ENCODE measurements around the gene GNAS.
"Not testable (repeated sequence)": the region's sequence is repeated elsewhere in the genome, so short reads cannot be mapped to it uniquely, and the experiment has no call there.

GNAS gene

GRCh38 chr20:58828804-58829203 is 23.7 kb upstream of the GNAS start:
- not testable (repeated sequence) for DNase-seq

GRCh38 chr20:58829531-58829941 is 23.0 kb upstream of the GNAS start:
- no peak for DNase-seq

DNA sequence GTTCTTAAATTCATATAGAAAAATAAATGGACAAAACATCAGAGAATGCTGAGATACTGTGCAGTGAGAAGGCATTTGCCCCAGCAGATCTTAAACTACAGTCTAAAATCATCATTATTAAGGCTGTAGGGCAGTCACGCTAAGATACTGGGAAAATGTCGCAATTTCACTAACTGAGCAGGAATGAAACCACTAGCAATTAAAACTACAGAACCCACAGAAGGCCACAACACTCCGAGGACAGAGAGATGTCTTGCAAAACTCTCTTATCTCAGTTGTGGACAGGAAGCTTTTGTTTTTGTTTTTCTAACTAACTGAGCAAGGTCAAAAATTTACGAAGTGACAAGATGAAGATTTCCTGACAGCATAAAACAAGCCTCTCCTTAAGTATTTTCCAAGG is 20.1 kb upstream of the GNAS start:
- no peak for DNase-seq

GRCh38 chr20:58833921-58834320 is 18.6 kb upstream of the GNAS start:
- DNase-seq: no peak

DNA sequence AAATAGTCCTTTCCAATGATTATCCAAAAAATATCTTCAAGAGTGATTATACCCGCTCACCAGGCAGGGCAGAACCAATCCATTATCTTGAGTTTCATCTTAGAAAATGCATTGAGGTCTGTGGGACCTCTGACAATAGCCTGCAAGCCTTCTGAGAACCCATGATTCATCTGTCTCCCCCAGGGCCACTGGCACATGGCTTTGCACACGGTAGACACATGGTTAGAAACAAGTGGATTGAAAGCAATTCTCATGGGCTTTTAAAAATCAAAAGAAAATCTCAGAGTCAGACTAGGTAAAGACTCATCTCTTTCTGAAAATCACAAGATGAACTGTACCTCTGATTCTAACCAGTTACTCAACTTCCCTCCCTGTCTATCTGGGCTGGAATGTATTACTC is 17.3 kb upstream of the GNAS start:
- no peak for DNase-seq

DNA sequence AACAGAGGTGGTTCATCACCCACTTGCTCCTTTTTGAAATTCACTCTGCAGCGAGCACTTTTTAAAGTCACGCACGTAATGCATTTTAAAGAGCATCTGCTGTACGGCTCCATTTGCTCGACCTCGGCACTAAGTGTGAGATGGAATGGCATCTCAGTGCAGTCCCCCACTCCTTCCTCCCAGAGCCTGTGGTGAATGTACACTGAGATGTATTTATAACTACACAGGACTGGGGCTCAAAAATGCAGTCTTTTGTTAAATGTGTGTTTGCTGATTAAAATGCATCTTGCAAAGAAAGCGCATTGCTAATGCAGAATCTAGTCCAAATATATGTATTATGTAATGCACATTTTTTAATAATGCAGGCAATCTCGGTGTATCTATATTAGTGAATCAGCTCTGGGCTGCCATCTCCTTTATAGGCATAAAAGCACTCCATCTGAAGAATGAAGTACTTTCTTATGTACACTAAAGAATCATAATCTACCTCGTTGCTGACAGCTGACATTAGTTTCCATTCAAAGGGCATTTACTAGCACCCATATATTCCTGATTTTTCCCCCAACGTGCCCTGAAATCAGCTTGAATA is 15.8 kb upstream of the GNAS start:
- no peak for DNase-seq

- no peak for DNase-seq
Measured at GRCh38 chr20:58837717-58838116, 14.8 kb upstream of the GNAS start.

GRCh38 chr20:58838174-58838573 is 14.3 kb upstream of the GNAS start:
- no peak for DNase-seq

DNA sequence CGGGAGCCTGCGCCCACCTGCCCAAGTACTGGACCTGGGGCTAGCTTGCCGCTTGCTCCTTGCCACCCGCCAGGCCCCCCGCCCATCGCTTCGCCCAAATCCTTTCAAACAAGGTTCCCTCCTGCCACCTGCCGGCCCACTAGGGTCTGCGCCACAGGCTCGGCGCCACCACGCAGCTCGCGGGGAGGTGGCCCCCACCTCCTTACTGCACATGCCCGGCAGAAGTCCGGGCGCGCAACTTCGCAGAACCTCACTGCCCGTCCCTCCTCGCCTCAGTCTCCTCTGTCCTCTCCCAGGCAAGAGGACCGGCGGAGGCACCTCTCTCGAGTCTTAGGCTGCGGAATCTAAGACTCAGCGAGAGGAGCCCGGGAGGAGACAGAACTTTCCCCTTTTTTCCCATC is 13.0 kb upstream of the GNAS start:
- peak; percentile 58 for DNase-seq

DNA sequence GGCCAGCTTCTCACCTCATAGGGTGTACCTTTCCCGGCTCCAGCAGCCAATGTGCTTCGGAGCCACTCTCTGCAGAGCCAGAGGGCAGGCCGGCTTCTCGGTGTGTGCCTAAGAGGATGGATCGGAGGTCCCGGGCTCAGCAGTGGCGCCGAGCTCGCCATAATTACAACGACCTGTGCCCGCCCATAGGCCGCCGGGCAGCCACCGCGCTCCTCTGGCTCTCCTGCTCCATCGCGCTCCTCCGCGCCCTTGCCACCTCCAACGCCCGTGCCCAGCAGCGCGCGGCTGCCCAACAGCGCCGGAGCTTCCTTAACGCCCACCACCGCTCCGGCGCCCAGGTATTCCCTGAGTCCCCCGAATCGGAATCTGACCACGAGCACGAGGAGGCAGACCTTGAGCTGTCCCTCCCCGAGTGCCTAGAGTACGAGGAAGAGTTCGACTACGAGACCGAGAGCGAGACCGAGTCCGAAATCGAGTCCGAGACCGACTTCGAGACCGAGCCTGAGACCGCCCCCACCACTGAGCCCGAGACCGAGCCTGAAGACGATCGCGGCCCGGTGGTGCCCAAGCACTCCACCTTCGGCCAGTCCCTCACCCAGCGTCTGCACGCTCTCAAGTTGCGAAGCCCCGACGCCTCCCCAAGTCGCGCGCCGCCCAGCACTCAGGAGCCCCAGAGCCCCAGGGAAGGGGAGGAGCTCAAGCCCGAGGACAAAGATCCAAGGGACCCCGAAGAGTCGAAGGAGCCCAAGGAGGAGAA is 12.3 kb upstream of the GNAS start:
- no peak for DNase-seq

- DNase-seq: no peak
Measured at GRCh38 chr20:58840816-58841538, 11.5 kb upstream of the GNAS start.

DNA sequence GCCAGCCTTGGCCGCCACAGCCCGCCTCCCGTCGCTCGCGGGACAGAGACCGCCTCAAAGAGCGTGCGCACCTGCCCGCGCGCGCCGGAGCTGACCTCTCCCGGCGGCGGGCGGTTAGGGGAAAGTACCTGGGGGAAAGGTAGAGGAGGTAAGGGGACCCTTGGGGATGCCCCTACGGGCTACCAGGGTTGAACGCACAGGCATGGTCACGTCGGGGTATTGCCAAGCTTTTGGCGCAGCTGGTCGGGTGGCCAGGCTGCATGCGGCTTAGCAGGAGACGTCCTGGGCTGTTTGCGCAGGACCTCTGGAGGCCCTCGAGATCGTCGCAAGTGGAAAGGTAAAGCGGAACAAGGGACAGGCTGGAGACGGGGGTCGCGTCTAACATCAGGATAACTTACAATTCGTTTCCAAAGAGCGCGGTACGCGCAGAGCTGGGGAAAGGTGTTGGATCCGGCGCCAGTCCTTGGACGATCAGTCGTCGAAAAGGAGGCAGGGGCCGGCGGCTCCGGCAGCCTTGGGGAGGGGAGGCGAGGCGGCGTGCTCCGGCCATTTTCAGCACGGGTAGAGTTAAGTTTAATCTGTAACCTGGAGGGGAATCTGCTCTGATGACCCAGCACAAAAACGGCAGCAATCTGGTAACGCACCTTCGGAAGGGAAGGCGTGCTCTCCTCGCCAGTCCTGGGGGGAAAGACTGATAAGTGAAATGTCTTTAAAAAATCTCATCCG is 10.8 kb upstream of the GNAS start:
- no peak for DNase-seq

DNA sequence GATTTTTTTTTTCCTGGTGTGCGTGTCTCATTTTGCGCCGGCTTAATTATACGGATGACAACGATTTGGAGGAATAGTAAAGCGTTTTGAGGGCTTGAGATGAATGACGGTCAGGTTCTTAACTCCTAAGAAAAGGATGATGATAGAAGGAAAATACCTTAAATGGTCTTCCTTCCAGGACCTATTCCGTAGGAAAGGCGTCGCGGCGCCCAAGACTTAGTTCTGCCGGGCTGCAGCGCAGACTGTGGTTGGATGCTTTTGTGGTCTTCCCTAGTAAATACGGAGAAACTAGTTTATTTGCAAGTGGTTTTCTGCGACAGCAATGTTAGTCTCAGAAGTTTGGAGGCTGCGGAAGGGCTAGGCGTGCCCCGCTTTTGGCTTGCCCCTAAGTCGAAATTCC is 10.2 kb upstream of the GNAS start:
- DNase-seq: no peak

DNA sequence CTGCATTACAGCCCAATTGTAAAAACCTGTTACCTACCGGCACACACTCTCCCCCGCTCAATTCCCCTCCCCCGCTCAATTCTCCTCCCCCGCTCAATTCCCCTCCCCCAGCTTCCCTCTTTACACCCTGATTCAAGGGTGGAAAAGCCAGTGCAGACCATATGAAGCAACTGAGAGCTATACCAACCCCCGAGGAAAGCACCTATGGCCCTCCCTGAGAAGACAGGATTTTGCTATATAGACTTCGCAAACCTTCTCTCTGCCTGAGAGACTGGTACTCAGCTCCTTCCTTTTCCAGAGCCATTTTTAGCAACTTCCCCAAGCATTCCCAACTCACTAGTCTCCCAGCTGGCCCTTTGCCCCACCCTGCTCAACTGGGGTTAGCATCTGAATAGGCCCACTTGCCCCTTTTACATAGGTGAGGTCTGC is 9.4 kb upstream of the GNAS start:
- no peak for DNase-seq

GRCh38 chr20:58845706-58846105 is 6.8 kb upstream of the GNAS start:
- no peak for DNase-seq

DNA sequence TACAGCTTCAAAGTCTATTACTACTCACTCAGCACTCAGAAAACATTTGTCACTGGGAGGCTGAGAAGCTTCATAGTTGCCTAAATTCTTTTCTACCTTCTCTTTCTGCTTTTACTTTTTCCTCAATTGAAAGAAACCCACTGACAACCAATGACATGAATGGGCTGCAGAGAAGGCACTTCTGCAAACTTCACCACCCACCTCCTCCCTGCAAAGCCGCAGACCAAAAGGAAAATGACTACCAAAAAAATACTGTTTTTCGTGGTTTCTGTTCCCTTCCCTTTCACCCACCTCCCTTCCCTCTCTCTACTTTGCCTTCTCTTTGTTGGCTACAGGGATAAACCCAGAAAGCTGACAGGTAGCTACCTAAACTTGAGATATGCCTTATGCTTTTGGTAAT is 5.1 kb upstream of the GNAS start:
- no peak for DNase-seq

- peak; percentile 88 for DNase-seq
Measured at GRCh38 chr20:58850693-58851174, 1.8 kb upstream of the GNAS start, which contains the start of gene GNAS-AS1. Gene GNAS-AS1, minus strand, starts transcription at chr20:58850902.

DNA sequence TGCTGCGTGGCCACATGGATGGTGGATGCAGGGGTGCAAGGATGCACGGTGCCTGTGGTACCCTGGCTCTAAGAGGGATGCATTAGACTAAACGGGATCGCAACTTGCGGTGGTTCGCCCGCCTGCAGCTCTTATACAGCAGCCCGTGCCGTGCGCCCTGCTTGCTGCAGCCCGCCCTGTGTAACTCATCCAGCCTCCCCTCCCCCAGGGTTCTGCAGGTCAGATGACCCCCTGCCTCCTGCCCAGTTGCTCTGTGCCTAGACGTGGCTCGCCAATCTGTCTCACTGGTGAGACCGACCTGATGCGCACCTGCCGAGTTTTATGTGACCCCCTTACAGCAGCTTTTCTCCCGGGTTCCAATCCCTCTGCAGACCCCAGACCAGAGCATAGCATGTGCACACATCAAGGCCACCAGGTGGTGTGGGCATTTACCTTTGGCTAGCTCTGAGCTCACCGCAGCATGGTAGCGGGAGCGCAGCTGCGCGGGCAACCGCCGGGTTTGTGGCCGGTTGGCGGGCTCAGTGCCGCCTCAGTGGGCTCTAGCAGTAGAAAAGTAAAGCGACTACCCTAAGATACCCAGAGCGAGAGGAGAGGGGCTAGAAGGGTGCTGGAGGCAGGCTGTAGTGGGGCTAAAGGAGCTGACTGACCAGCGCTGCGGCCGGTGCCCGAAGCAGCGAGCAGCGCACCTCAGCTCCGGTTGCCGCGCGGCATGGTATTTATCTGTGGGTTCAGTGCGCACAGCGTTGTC is 1.1 kb upstream of the GNAS start:
- no peak for DNase-seq

DNA sequence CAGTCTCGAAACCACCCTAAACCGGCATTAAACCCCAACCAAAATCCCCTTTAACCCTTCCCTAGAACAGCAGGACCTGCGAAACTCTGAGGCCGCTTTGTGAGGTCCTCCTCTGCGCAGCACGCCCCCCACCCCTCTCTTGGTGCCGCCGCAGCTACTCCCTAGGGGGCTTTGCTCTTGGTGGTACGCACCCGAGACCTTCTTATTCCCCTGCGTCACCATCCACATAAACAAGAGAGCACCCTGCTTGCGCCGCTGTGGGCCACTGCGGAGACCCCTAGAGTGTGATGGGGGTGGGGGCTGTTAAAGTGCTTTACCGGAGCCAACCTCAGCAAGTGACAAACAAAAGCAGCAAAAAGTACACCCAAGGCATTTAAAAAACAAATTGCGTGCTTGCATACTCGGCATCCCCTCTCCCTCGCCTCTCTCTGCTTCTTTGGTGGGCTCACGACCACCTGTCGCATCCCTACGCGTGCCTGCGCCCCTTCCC is 502 bp upstream of the GNAS start:
- DNase-seq: no peak

DNA sequence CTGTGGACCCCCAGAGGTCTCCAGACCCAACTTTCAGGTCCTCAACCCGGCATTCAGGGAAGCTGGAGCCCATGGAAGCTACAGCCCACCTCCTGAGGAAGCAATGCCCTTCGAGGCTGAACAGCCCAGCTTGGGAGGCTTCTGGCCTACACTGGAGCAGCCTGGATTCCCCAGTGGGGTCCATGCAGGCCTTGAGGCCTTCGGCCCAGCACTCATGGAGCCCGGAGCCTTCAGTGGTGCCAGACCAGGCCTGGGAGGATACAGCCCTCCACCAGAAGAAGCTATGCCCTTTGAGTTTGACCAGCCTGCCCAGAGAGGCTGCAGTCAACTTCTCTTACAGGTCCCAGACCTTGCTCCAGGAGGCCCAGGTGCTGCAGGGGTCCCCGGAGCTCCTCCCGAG is 950 bp downstream of the GNAS start:
- no peak for DNase-seq

DNA sequence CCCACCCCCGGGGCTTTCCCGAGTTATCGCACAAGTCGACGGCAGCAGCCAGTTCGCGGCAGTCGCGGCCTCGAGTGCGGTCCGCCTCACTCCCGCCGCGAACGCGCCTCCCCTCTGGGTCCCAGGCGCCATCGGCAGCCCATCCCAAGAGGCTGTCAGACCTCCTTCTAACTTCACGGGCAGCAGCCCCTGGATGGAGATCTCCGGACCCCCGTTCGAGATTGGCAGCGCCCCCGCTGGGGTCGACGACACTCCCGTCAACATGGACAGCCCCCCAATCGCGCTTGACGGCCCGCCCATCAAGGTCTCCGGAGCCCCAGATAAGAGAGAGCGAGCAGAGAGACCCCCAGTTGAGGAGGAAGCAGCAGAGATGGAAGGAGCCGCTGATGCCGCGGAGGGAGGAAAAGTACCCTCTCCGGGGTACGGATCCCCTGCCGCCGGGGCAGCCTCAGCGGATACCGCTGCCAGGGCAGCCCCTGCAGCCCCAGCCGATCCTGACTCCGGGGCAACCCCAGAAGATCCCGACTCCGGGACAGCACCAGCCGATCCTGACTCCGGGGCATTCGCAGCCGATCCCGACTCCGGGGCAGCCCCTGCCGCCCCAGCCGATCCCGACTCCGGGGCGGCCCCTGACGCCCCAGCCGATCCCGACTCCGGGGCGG is 1.6 kb downstream of the GNAS start:
- DNase-seq: no peak

Data from activated naive CD4-positive, alpha-beta T cell treated with anti-CD3 and anti-CD28 coated beads, Interleukin-2, amount 50 U/mL, for 16 hours (primary cell).